RWPE1 (cell line): ENCODE results near the gene METTL18.

Experiments used
- CTCF ChIA-PET: fragments of 350-600 bp; sonication (Branson Sonifier 250); formaldehyde crosslinking; extraction: SDS; loops from one replicate; lab custom pipeline; 2021; lab: Yijun Ruan, JAX
- POLR2A ChIA-PET: fragments of 400-600 bp; formaldehyde crosslinking; extraction: SDS; loops from one replicate; lab custom pipeline; 2020; ENCODE audit warnings: antibody characterized with exemption; ENCODE audit not compliant: low non-redundant PET; lab: Yijun Ruan, JAX
- DNase-seq: peaks from one replicate; pipeline ENCODE4 v3.0.0; 2012; ENCODE audit warnings: low spot score
- H3K27ac ChIP-seq: fragments of 450-650 bp; 2 replicates; pipeline ENCODE4 v1.5.1; 2017
- TF ChIP-seq, protein P1 (sequence below): fragments of 450-650 bp; conservative IDR thresholded peaks from 2 replicates; pipeline ENCODE4 v1.5.1; 2017; ENCODE audit warnings: low read depth, mild to moderate bottlenecking

The METTL18 gene

GRCh38 chr1:169759038-169759437, 35.7 kb downstream of the METTL18 start:
- CTCF ChIA-PET: no interaction called here
- H3K27ac ChIP-seq: no peak overlapping the region
- DNase-seq: no peak
- TF ChIP-seq, protein P1, sequence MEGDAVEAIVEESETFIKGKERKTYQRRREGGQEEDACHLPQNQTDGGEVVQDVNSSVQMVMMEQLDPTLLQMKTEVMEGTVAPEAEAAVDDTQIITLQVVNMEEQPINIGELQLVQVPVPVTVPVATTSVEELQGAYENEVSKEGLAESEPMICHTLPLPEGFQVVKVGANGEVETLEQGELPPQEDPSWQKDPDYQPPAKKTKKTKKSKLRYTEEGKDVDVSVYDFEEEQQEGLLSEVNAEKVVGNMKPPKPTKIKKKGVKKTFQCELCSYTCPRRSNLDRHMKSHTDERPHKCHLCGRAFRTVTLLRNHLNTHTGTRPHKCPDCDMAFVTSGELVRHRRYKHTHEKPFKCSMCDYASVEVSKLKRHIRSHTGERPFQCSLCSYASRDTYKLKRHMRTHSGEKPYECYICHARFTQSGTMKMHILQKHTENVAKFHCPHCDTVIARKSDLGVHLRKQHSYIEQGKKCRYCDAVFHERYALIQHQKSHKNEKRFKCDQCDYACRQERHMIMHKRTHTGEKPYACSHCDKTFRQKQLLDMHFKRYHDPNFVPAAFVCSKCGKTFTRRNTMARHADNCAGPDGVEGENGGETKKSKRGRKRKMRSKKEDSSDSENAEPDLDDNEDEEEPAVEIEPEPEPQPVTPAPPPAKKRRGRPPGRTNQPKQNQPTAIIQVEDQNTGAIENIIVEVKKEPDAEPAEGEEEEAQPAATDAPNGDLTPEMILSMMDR: no peak
- POLR2A ChIA-PET: no interaction called here

GRCh38 chr1:169753549-169753948, 41.2 kb downstream of the METTL18 start:
- H3K27ac ChIP-seq: no peak overlapping the region
- TF ChIP-seq, protein P1: no peak
- ChIA-PET CTCF (no interaction called here), POLR2A (no interaction called here)
- DNase-seq: no peak

DNA sequence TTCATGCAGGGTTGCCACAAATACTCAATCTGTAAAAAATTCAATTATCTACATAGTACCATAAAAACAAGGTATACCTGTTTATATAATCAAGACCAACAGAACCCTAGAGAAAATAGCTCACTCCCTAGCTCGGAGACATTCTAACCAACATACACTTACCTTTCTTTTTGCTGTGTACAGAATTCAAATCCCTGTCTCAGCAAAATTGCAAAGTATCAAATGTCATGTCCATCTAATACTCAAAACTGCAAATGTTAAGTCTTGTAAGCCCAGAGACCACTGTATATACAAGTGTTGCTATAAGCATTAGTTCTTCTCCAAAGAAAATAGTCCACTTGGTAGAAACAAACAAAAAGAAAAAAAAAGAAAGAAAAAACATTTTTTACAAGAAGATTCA, 44.7 kb downstream of the METTL18 start:
- H3K27ac ChIP-seq: no peak overlapping the region
- TF ChIP-seq, protein P1: no peak
- CTCF ChIA-PET: interaction anchor here (0.6 kb wide), 1 partner anchor 403 kb away, joined by 5 read pairs; no protein-coding TSS in a partner anchor
- DNase-seq: no peak
- POLR2A ChIA-PET: no interaction called here

DNA sequence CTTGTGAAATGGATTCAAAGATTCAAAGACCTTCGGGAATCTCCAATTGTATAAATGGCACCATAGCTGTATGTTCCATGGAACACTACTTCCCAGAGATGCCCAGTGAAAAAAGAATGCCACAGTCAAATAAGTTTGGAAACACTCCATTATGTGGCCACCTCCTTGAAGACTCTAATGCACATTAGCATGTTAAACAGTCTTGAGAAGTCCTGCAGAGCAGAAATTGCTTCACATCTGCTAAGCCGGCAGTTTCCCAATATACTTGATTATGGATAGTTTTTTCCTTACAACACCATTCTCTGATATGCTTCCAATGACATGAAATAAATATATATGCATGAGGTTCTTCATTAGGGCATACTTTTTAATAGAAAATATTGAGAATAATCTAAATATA, 48.2 kb downstream of the METTL18 start:
- CTCF ChIA-PET: no interaction called here
- no peak overlapping the region for H3K27ac ChIP-seq
- TF ChIP-seq, protein P1: no peak
- POLR2A ChIA-PET: no interaction called here
- DNase-seq: no peak

DNA sequence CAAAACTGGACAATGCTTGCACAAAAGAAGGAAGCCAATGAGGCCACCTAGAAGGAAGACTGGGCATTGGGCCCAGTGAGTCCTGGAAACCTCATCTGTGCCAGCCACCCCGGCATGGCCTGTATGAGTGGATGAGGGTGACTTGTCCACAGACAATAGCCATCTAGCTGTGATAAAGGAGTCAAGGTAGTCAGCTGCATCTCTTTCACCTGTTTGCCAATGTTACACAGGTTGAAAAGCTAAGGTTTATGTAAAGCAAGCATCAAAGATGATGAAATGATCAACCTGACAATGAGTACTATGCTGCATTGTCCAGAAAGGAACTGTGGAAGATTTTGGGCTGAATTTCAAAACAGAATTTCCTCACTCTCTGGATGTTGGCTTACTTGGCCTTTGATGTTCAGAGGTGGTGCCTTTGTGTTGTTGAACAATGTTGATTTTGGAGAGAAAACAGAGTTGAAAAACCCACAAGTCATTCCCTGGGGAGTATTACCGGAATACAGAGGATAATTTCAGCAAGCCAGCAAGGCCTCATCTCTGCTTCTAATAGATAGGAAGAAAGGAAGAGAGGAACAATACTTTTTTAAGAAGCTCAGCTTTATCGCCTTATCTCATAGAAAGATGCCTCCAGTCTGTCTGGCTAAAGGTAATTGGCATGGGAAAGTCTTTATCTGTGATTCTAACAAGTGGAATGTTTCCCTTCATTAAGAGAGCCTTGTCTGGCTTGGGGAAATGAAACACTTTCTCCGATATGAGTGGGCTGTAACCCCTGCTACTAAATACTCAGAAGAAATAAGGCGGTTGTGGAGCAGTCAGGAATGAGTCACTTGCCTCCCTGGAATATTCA, 49.5 kb downstream of the METTL18 start:
- no peak overlapping the region for H3K27ac ChIP-seq
- TF ChIP-seq, protein P1: no peak
- no peak for DNase-seq
- CTCF ChIA-PET: interaction anchor here (0.6 kb wide), 1 partner anchor 15 kb away, joined by 3 read pairs; no protein-coding TSS in a partner anchor
- POLR2A ChIA-PET: no interaction called here
